Suprapubic skin (tissue), 4 donors: ENCODE measurements around the gene FAM167B. TPM values are rescaled to one million over a fixed set of nuclear protein-coding genes. Genes with fewer than 3 reads are reported as not detected.
"Not testable (repeated sequence)": the region's sequence is repeated elsewhere in the genome, so short reads cannot be mapped to it uniquely, and the experiment has no call there.

Experiments
- DNase-seq, 2 donors: peaks; one replicate each; pipeline ENCODE4 v3.0.0-alpha.2; 2019; ENCODE audit warnings: low spot score in 2 of 2
- H3K27ac ChIP-seq: fragments of 200-600 bp; sonication (generic); one replicate; pipeline ENCODE4 v1.5.1; 2019
- H3K27me3 ChIP-seq: fragments of 200-600 bp; sonication (generic); one replicate; pipeline ENCODE4 v1.5.1; 2019
- H3K36me3 ChIP-seq: fragments of 200-600 bp; sonication (generic); one replicate; pipeline ENCODE4 v1.5.1; 2019
- H3K4me1 ChIP-seq: fragments of 200-600 bp; sonication (generic); one replicate; pipeline ENCODE4 v1.5.1; 2019
- H3K4me3 ChIP-seq: fragments of 200-600 bp; sonication (generic); one replicate; pipeline ENCODE4 v1.5.1; 2019; ENCODE audit warnings: mild to moderate bottlenecking
- H3K9me3 ChIP-seq: fragments of 200-600 bp; sonication (generic); one replicate; pipeline ENCODE4 v1.5.1; 2019
- EP300 ChIP-seq: sonication (generic); formaldehyde crosslinking; IDR thresholded peaks from one replicate; pipeline ENCODE4 v1.6.1; 2017; ENCODE audit warnings: antibody characterized with exemption
- POLR2A ChIP-seq, 2 donors: fragments of 450-650 bp; IDR thresholded peaks; one replicate each; pipeline ENCODE4 v1.6.1; 2017; ENCODE audit warnings: antibody characterized with exemption in 2 of 2, mild to moderate bottlenecking in 2 of 2, moderate library complexity in 2 of 2
- POLR2AphosphoS5 ChIP-seq, 3 donors: sonication (generic); formaldehyde crosslinking; IDR thresholded peaks; one replicate each; pipeline ENCODE4 v1.6.1; 2017; ENCODE audit warnings: antibody characterized with exemption in 3 of 3
- WGBS: methylation state at CpG from one replicate; pipeline ENCODE4 v1.1.5; 2018; 5-methylcytosine and 5-hydroxymethylcytosine counted together
- total RNA-seq, 4 donors: library from RNA; depleted of rRNA; stranded (reverse); fragments of >200 nt; gene quantifications; one replicate each; pipeline ENCODE4 v1.1.0, GENCODE V29; 2016
- TF ChIP-seq, protein P1 (sequence below), 2 donors: fragments of 200-600 bp in 1 of 2; fragments of 450-650 bp in 1 of 2; sonication (generic) in 1 of 2; IDR thresholded peaks; one replicate each; pipeline ENCODE4 v1.5.1; 2016 to 2019; ENCODE audit warnings: antibody characterized with exemption in 2 of 2, mild to moderate bottlenecking in 1 of 2, moderate library complexity in 1 of 2

The FAM167B gene
- total RNA-seq, 4 donors from 2014 or later: 1.5 TPM; not detected in 2

DNA sequence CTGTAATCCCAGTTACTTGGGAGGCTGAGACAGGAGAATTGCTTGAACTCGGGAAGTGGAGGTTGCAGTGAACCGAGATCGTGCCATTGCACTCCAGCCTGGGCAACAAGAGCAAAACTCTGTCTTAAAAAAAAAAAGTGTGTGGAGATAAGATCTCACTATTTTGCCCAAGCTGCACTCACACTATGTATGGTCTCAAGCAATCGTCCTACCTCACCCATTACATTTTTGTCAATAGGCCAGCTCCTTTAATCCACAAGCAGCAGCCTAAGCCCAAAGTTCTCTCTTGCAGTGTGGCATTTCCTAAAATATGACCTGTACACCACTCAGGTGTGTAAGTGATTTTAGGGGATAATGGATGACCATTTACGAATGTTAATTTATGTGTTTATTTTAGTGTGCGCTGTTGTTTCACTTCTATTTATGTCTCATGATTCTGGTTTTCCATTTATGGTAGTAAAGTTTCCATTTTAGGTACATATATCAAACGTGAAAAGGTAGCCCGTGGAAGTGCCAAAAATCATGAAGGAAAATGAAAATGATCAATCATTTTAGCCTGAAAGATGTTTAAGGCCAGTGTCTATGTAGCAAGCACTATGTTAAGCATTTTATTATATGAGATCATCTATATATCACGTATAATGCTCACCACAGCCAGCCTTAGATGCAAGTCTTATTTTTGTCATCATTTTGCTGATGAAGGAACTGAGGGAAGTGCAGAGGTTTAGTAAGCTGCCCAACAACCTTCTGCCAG lies 9.6 kb downstream of the FAM167B start:
- Histone ChIP-seq H3K27me3 (no peaks in the 10 kb centered on the region), H3K36me3 (no peaks in the 10 kb centered on the region), H3K27ac (no peak overlapping the region), H3K4me1 (no peaks in the 10 kb centered on the region), H3K9me3 (no peaks in the 10 kb centered on the region), H3K4me3 (no peak overlapping the region)
- WGBS: 76% methylated on average over 9 of the region's 9 CpGs
- no peak for TF ChIP-seq POLR2A (IDR thresholded peaks at IDR 0.05)
- TF ChIP-seq, protein P1, sequence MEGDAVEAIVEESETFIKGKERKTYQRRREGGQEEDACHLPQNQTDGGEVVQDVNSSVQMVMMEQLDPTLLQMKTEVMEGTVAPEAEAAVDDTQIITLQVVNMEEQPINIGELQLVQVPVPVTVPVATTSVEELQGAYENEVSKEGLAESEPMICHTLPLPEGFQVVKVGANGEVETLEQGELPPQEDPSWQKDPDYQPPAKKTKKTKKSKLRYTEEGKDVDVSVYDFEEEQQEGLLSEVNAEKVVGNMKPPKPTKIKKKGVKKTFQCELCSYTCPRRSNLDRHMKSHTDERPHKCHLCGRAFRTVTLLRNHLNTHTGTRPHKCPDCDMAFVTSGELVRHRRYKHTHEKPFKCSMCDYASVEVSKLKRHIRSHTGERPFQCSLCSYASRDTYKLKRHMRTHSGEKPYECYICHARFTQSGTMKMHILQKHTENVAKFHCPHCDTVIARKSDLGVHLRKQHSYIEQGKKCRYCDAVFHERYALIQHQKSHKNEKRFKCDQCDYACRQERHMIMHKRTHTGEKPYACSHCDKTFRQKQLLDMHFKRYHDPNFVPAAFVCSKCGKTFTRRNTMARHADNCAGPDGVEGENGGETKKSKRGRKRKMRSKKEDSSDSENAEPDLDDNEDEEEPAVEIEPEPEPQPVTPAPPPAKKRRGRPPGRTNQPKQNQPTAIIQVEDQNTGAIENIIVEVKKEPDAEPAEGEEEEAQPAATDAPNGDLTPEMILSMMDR (IDR thresholded peaks at IDR 0.05): no peak
- TF ChIP-seq POLR2AphosphoS5 (IDR thresholded peaks at IDR 0.05): no peak
- TF ChIP-seq EP300: no peak
- DNase-seq: no peak

- H3K4me1 ChIP-seq: no peaks in the 10 kb centered on the region
These were observed 10.1 kb downstream of the FAM167B start for GRCh38 chr1:32257227-32257508.

DNA sequence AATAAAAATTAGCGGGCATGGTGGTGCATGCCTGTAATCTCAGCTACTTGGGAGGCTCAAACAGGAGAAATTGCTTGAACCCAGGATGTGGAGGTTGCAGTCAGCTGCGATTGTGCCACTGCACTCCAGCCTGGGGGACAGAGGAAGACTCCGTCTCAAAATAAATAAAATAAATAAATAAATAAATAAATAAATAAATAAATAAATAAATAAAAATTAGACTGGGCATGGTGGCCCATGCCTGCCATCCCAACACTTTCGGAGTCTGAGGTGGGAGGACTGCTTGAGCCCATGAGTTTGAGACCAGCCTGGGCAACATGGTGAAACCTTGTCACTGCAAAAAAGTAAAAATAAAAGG lies 16.2 kb downstream of the FAM167B start:
- H3K36me3 ChIP-seq, H3K27ac ChIP-seq, H3K4me1 ChIP-seq, H3K4me3 ChIP-seq, H3K27me3 ChIP-seq, H3K9me3 ChIP-seq, DNase-seq: not testable (repeated sequence)
- 93% methylated on average over 4 of the region's 4 CpGs for WGBS

More at GRCh38 chr1:32257227-32257508, 10.1 kb downstream of the FAM167B start:
- 88% methylated on average over 6 of the region's 6 CpGs for WGBS
- no peaks in the 10 kb centered on the region for H3K27me3 ChIP-seq
- TF ChIP-seq POLR2AphosphoS5 (IDR thresholded peaks at IDR 0.05) (no peak), EP300 (no peak), POLR2A (IDR thresholded peaks at IDR 0.05) (no peak)
- TF ChIP-seq, protein P1 (IDR thresholded peaks at IDR 0.05): no peak
- H3K4me3 ChIP-seq: no peak overlapping the region
- no peaks in the 10 kb centered on the region for H3K36me3 ChIP-seq
- no peak for DNase-seq
- no peaks in the 10 kb centered on the region for H3K9me3 ChIP-seq
- no peak overlapping the region for H3K27ac ChIP-seq

DNA sequence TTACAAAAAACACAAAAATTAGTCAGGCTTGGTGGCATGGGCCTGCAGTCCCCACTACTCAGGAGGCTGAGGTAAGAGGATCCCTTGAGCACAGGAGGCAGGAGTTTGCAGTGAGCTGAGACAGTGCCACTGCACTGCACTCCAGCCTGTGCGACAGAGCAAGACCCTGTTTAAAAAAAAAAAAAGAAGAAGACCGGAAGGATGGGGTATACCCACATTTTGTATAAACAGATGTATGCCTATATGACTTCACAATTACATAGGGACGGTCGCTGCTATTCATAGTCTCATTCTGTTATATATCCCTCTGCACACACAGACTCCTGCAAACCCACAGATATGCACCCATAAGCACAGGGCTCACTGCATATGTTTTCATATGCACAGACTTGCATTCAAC lies 16.7 kb downstream of the FAM167B start:
- TF ChIP-seq POLR2A (IDR thresholded peaks at IDR 0.05) (no peak), EP300 (no peak), POLR2AphosphoS5 (IDR thresholded peaks at IDR 0.05) (no peak)
- TF ChIP-seq, protein P1 (IDR thresholded peaks at IDR 0.05): no peak
- Histone ChIP-seq H3K4me3 (no peak overlapping the region), H3K36me3 (no peaks in the 10 kb centered on the region), H3K27me3 (no peaks in the 10 kb centered on the region), H3K27ac (no peak overlapping the region), H3K4me1 (no peaks in the 10 kb centered on the region), H3K9me3 (no peaks in the 10 kb centered on the region)
- DNase-seq: no peak
- WGBS: 93% methylated on average over 4 of the region's 4 CpGs

DNA sequence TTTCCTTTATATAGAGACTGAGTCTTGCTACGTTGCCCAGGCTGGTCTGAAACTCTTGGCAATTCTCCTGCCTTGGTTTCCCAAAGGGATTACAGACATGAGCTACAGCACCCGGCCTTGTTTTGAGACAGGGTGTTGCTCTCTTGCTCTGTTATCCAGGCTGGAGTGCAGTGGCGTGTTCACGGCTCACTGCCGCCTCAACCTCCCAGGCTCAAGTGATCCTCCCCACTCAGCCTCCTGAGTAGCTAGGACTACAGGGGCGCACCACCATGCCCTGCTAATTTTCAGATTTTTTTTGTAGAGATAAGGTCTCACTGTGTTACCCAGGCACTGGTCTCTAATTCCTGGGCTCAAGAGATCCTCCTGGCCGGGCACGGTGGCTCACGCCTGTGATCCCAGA lies 18.8 kb downstream of the FAM167B start:
- TF ChIP-seq POLR2A (IDR thresholded peaks at IDR 0.05) (no peak), EP300 (no peak), POLR2AphosphoS5 (IDR thresholded peaks at IDR 0.05) (no peak)
- TF ChIP-seq, protein P1 (IDR thresholded peaks at IDR 0.05): no peak
- H3K4me1 ChIP-seq: no peaks in the 10 kb centered on the region
- no peaks in the 10 kb centered on the region for H3K27me3 ChIP-seq
- no peaks in the 10 kb centered on the region for H3K36me3 ChIP-seq
- H3K27ac ChIP-seq: no peak overlapping the region
- H3K9me3 ChIP-seq: no peaks in the 10 kb centered on the region
- no peak overlapping the region for H3K4me3 ChIP-seq
- DNase-seq: no peak
- whole genome bisulfite sequencing: 94% methylated on average over 9 of the region's 9 CpGs
